ENCODE measurements around the gene TCTN3.
"Not testable (repeated sequence)": the region's sequence is repeated elsewhere in the genome, so short reads cannot be mapped to it uniquely, and the experiment has no call there.

Gene TCTN3

DNA sequence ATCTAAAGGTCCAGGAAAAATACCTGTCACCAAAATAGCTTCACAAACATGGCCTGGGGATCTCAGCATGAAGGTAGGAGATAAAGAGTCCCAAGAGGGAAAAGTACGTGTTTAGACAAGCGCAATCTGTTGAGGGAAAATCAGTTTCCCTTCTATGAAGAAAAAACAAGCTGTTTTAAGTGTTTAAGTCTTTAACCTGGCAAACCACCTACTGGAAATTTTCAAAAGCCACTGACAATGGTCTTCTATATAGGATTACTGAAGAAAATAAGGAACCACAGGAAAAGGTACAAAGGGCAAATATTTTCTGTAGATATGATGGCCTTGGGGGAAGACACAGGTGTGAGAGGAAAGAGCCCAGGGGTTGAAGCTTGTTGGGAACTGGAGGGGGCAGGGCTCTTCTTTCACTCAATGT is 58.4 kb downstream of the TCTN3 start:
- no peak for DNase-seq (ENCODE audit: low read depth in 1 of 2, low spot score in 1 of 2)

GRCh38 chr10:95628786-95629185 is 64.9 kb downstream of the TCTN3 start:
- DNase-seq (ENCODE audit: low read depth in 1 of 2, low spot score in 1 of 2) = no peak

DNA sequence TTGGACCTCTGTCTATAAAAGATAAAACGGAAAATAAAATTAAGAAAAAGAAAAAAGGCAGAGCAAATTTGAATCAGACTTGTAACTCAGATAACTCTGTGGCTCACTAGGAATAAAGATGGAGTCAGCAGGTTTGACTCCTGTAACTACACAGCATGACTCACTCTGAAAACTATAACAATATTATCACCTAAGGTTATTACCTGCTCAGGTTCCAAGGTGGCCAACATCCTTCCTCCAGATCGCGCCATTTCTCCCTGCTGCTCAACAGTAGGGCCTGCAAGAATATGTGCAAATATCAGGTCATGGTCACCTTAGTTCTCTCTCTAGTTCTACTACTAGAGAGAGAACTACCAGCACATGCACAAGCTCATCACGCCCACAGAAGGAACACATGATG is 67.2 kb downstream of the TCTN3 start:
- no peak for DNase-seq (ENCODE audit: low read depth in 1 of 2, low spot score in 1 of 2)

DNA sequence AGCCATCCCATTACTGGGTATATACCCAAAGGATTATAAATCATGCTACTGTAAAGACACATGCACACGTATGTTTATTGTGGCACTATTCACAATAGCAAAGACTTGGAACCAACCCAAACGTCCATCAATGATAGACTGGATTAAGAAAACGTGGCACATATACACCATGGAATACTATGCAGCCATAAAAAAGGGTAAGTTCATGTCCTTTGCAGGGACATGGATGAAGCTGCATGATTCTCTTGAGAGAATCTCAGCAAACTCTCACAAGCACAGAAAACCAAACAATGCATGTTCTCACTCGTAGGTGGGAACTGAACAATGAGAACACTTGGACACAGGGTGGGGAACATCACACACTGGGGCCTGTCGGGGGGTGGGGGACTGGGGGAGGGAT is 73.3 kb downstream of the TCTN3 start:
- not testable (repeated sequence) for DNase-seq (ENCODE audit: low read depth in 1 of 2, low spot score in 1 of 2)

- no peak for DNase-seq (ENCODE audit: low read depth in 1 of 2, low spot score in 1 of 2)
Measured at GRCh38 chr10:95618101-95618500, 75.6 kb downstream of the TCTN3 start.

- no peak for DNase-seq (ENCODE audit: low read depth in 1 of 2, low spot score in 1 of 2)
Measured at GRCh38 chr10:95616446-95616845, 77.3 kb downstream of the TCTN3 start.
